Parathyroid adenoma (tissue), 2 donors: ENCODE measurements around the gene NEK10.

ENCODE experiments used
- H2AFZ ChIP-seq: fragments of 300-600 bp; sonication (generic); one replicate; pipeline ENCODE4 v1.7.0; 2017; ENCODE audit warnings: antibody characterized with exemption, mild to moderate bottlenecking
- H3K27ac ChIP-seq: fragments of 300-600 bp; sonication (generic); one replicate; pipeline ENCODE4 v1.7.0; 2017
- H3K27me3 ChIP-seq: fragments of 300-600 bp; sonication (generic); one replicate; pipeline ENCODE4 v1.7.0; 2017; ENCODE audit warnings: low read length; ENCODE audit not compliant: control insufficient read depth, insufficient read depth
- H3K36me3 ChIP-seq: fragments of 300-600 bp; sonication (generic); one replicate; pipeline ENCODE4 v1.7.0; 2017; ENCODE audit warnings: low read length; ENCODE audit not compliant: control insufficient read depth, insufficient read depth
- H3K4me1 ChIP-seq: fragments of 300-600 bp; sonication (generic); one replicate; pipeline ENCODE4 v1.7.0; 2017; ENCODE audit warnings: control low read depth
- H3K4me2 ChIP-seq: fragments of 300-600 bp; sonication (generic); one replicate; pipeline ENCODE4 v1.7.0; 2017; ENCODE audit warnings: low read length
- H3K4me3 ChIP-seq: fragments of 300-600 bp; sonication (generic); one replicate; pipeline ENCODE4 v1.7.0; 2017; ENCODE audit warnings: low read depth, low read length
- H3K79me2 ChIP-seq: fragments of 300-600 bp; sonication (generic); one replicate; pipeline ENCODE4 v1.7.0; 2017; ENCODE audit warnings: control low read depth
- H3K9ac ChIP-seq: fragments of 300-600 bp; sonication (generic); one replicate; pipeline ENCODE4 v1.7.0; 2017; ENCODE audit warnings: mild to moderate bottlenecking
- H3K9me3 ChIP-seq: fragments of 300-600 bp; sonication (generic); one replicate; pipeline ENCODE4 v1.7.0; 2017; ENCODE audit warnings: low read length; ENCODE audit not compliant: control insufficient read depth
- TF ChIP-seq, protein P1 (sequence below): fragments of 300-600 bp; sonication (generic); IDR thresholded peaks from one replicate; pipeline ENCODE4 v1.7.0; 2017; ENCODE audit warnings: antibody characterized with exemption, mild to moderate bottlenecking
- donor health status: primary hyperparathyroidism.

Gene NEK10

DNA sequence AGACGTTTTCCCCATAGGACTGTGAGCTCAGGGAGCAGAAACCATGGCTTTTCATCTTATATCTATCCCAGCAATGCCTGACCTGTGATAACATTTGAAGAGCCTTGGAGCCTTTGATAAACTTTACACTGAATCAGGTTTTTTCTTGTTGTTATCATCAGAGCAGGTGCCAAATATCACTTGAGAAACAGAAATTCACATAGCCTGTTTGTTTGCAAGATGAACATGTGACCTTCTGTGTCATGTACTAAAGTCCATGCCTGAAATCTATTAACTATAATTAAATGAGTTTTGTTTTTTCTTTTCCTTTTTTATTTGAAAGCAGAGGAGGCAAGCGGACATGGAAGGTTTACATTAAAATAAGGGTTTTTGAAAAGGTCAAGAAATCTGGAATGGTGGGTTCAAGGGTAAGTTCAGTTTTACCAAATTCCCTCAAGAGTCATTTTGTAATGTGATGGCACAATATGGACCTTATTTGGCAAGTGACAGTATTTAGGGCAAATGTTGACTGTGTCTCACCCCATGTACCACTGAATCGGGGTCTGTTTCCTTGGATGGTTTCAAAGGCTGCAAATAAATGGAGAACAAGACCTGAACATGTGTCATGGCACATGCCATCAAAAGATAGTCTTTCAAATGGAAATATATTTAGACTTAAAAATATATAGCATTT, 90.7 kb downstream of the NEK10 start:
- no peaks in the 10 kb centered on the region for H3K4me1 ChIP-seq
- no peaks in the 10 kb centered on the region for H3K9me3 ChIP-seq
- H3K4me2 ChIP-seq, result no peak overlapping the region
- no peak overlapping the region for H2AFZ ChIP-seq
- TF ChIP-seq, protein P1, sequence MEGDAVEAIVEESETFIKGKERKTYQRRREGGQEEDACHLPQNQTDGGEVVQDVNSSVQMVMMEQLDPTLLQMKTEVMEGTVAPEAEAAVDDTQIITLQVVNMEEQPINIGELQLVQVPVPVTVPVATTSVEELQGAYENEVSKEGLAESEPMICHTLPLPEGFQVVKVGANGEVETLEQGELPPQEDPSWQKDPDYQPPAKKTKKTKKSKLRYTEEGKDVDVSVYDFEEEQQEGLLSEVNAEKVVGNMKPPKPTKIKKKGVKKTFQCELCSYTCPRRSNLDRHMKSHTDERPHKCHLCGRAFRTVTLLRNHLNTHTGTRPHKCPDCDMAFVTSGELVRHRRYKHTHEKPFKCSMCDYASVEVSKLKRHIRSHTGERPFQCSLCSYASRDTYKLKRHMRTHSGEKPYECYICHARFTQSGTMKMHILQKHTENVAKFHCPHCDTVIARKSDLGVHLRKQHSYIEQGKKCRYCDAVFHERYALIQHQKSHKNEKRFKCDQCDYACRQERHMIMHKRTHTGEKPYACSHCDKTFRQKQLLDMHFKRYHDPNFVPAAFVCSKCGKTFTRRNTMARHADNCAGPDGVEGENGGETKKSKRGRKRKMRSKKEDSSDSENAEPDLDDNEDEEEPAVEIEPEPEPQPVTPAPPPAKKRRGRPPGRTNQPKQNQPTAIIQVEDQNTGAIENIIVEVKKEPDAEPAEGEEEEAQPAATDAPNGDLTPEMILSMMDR, result no peak
- H3K27me3 ChIP-seq, result no peaks in the 10 kb centered on the region
- H3K79me2 ChIP-seq, result no peaks in the 10 kb centered on the region
- no peak overlapping the region for H3K9ac ChIP-seq
- no peaks in the 10 kb centered on the region for H3K36me3 ChIP-seq
- no peak overlapping the region for H3K27ac ChIP-seq
- H3K4me3 ChIP-seq, result no peak overlapping the region

DNA sequence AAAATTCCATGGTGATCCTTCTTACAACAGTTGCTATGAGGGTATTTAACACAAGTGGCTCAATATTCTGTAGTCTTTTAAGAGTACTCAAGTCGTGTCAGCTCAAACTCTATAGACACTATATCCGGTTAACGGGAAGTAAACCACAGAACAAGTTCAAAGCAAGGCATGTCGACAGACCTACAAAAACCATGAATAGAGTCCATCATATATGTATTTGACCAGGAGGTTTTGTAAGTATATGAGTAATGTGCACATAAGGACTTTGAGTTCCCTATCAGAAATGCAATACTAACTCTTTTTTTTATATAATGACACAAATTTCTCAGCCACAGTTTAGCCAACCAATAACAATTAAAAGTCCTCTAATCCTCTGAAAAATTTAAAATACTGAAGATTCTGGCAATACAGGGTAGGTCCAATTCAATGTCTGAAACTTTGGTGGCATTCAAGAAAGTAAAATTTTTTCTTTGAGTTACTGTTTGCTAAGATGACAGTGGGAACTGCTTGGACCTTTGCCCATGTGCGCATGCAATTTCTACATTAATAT, 93.7 kb downstream of the NEK10 start:
- no peaks in the 10 kb centered on the region for H3K9me3 ChIP-seq
- H2AFZ ChIP-seq, result no peak overlapping the region
- no peak overlapping the region for H3K27ac ChIP-seq
- H3K36me3 ChIP-seq, result no peaks in the 10 kb centered on the region
- H3K27me3 ChIP-seq, result no peaks in the 10 kb centered on the region
- TF ChIP-seq, protein P1, result no peak
- no peak overlapping the region for H3K4me2 ChIP-seq
- H3K79me2 ChIP-seq, result no peaks in the 10 kb centered on the region
- no peak overlapping the region for H3K4me3 ChIP-seq
- H3K4me1 ChIP-seq, result no peaks in the 10 kb centered on the region
- no peak overlapping the region for H3K9ac ChIP-seq

DNA sequence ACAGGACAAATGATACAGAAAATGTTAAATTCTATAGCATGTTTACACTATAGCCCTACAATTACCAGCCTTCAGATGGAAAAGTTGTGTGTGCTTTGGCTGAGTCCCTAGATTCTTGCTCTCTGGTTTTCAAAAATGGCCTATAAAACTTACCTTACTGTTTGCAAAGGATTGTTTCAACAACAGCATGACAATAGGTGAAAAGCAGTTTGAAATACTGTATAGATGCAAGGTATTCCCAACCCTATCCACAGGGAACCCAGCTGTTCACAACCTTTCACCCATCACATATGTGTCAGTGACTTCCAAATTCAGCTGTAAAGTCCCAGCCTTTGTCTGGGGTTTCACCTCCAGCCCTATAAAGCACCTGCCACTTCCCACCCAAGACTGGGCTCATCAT, 97.3 kb downstream of the NEK10 start:
- H3K27me3 ChIP-seq, result no peaks in the 10 kb centered on the region
- no peak overlapping the region for H3K9ac ChIP-seq

DNA sequence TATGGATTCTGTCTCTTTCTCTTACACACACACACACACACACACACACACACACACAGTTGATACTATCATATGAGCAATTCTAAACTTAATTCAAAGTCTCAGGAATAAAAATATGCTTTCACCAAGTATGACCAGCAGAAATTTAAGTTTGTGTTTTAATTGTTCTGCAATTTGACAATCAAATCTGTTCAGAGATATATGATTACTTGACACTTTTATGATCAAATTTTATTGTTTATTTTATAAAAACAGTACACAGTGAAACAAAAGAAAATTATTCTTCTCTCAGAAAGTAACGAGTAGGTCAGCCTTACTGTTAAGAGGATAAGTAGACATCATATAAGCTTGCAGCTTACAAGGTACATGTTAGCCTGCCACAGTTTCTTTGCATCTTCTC, 114.3 kb downstream of the NEK10 start:
- no peaks in the 10 kb centered on the region for H3K36me3 ChIP-seq
- no peaks in the 10 kb centered on the region for H3K27me3 ChIP-seq
- H3K4me2 ChIP-seq, result no peak overlapping the region
- TF ChIP-seq, protein P1, result no peak
- H3K4me1 ChIP-seq, result no peaks in the 10 kb centered on the region
- no peaks in the 10 kb centered on the region for H3K9me3 ChIP-seq
- no peak overlapping the region for H3K9ac ChIP-seq
- H3K79me2 ChIP-seq, result no peaks in the 10 kb centered on the region
- no peak overlapping the region for H3K4me3 ChIP-seq
- no peak overlapping the region for H3K27ac ChIP-seq
- no peak overlapping the region for H2AFZ ChIP-seq

More for the DNA sequence above, 97.3 kb downstream of the NEK10 start:
- Histone ChIP-seq H3K36me3 (no peaks in the 10 kb centered on the region), H3K79me2 (no peaks in the 10 kb centered on the region), H2AFZ (no peak overlapping the region), H3K4me2 (no peak overlapping the region), H3K4me1 (no peaks in the 10 kb centered on the region), H3K4me3 (no peak overlapping the region), H3K27ac (no peak overlapping the region), H3K9me3 (no peaks in the 10 kb centered on the region)
- TF ChIP-seq, protein P1, result no peak

- Histone ChIP-seq H3K9me3 (no peaks in the 10 kb centered on the region), H3K4me1 (no peaks in the 10 kb centered on the region), H3K4me2 (no peak overlapping the region), H3K4me3 (no peak overlapping the region), H2AFZ (no peak overlapping the region), H3K79me2 (no peaks in the 10 kb centered on the region), H3K36me3 (no peaks in the 10 kb centered on the region), H3K9ac (no peak overlapping the region), H3K27me3 (no peaks in the 10 kb centered on the region), H3K27ac (no peak overlapping the region)
- TF ChIP-seq, protein P1, result no peak
These were observed 115.4 kb downstream of the NEK10 start for GRCh38 chr3:27253831-27254230.
